Astrocyte (in vitro differentiated cells and primary cell): ENCODE data around the gene TNFSF8. TPM values are rescaled to one million over a fixed set of nuclear protein-coding genes. Genes with fewer than 3 reads are reported as not detected.

Experiments
- DNase-seq: peaks from one replicate; pipeline ENCODE4 v3.0.0-alpha.2; 2010; ENCODE audit warnings: low read depth
- FAIRE-seq: peaks from 2 replicates; lab custom pipeline; 2011; peaks lifted over from hg19 to GRCh38; lab: Jason Lieb, UNC
- H2AFZ ChIP-seq: 2 replicates; pipeline ENCODE4 v1.6.0; 2012; ENCODE audit warnings: low read depth, low read length, inconsistent platforms
- H3K27ac ChIP-seq: 2 replicates; pipeline ENCODE4 v1.5.1; 2011; ENCODE audit warnings: low read depth, low read length, inconsistent platforms
- H3K27me3 ChIP-seq: 2 replicates; pipeline ENCODE4 v1.6.0; 2011; ENCODE audit warnings: low read length, inconsistent platforms; ENCODE audit not compliant: insufficient read depth
- H3K36me3 ChIP-seq: 2 replicates; pipeline ENCODE4 v1.5.1; 2011; ENCODE audit warnings: low read length, inconsistent platforms; ENCODE audit not compliant: insufficient read depth
- H3K4me1 ChIP-seq: 2 replicates; pipeline ENCODE4 v1.5.1; 2011; ENCODE audit warnings: low read length, inconsistent platforms; ENCODE audit not compliant: insufficient read depth
- H3K4me2 ChIP-seq: 2 replicates; pipeline ENCODE4 v1.6.0; 2012; ENCODE audit warnings: low read length, inconsistent platforms
- H3K4me3 ChIP-seq: 2 replicates; pipeline ENCODE4 v1.5.1; 2011; ENCODE audit warnings: low read depth, mild to moderate bottlenecking, low read length, inconsistent platforms; ENCODE audit not compliant: insufficient read depth
- H3K79me2 ChIP-seq: 2 replicates; pipeline ENCODE4 v1.6.0; 2012; ENCODE audit warnings: mild to moderate bottlenecking, low read length, inconsistent platforms; ENCODE audit not compliant: insufficient read depth
- H3K9ac ChIP-seq: 2 replicates; pipeline ENCODE4 v1.6.0; 2012; ENCODE audit warnings: mild to moderate bottlenecking, low read length, inconsistent platforms
- H3K9me3 ChIP-seq: 2 replicates; pipeline ENCODE4 v1.5.1; 2012; ENCODE audit warnings: low read depth, mild to moderate bottlenecking, low read length, inconsistent platforms; ENCODE audit not compliant: insufficient read depth
- H4K20me1 ChIP-seq: 2 replicates; pipeline ENCODE4 v1.6.0; 2012; ENCODE audit warnings: low read length, inconsistent platforms; ENCODE audit not compliant: insufficient read depth
- H3K27ac Mint-ChIP-seq: one replicate; pipeline ENCODE4 v1.8.0; 2021; ENCODE audit warnings: mild to moderate bottlenecking, mixed read lengths; ENCODE audit not compliant: unreplicated experiment
- H3K27me3 Mint-ChIP-seq: one replicate; pipeline ENCODE4 v1.8.0; 2021; ENCODE audit warnings: low read depth, mixed read lengths; ENCODE audit not compliant: unreplicated experiment
- H3K36me3 Mint-ChIP-seq: one replicate; pipeline ENCODE4 v1.8.0; 2021; ENCODE audit warnings: low read depth, mixed read lengths; ENCODE audit not compliant: unreplicated experiment
- H3K4me1 Mint-ChIP-seq: one replicate; pipeline ENCODE4 v1.8.0; 2021; ENCODE audit warnings: low read depth, mixed read lengths; ENCODE audit not compliant: unreplicated experiment
- H3K4me3 Mint-ChIP-seq: one replicate; pipeline ENCODE4 v1.8.0; 2021; ENCODE audit warnings: mild to moderate bottlenecking, moderate library complexity, mixed read lengths; ENCODE audit not compliant: unreplicated experiment
- H3K9me3 Mint-ChIP-seq: one replicate; pipeline ENCODE4 v1.8.0; 2021; ENCODE audit warnings: mild to moderate bottlenecking, mixed read lengths; ENCODE audit not compliant: unreplicated experiment
- CTCF ChIP-seq: IDR thresholded peaks from 2 replicates; pipeline ENCODE4 v1.5.1; 2011; ENCODE audit warnings: low read depth, mild to moderate bottlenecking, inconsistent platforms, low read length, moderate library complexity; ENCODE audit not compliant: insufficient read depth
- EZH2 ChIP-seq: IDR thresholded peaks from 2 replicates; pipeline ENCODE4 v1.6.1; 2012; ENCODE audit warnings: mild to moderate bottlenecking, low read length, inconsistent platforms; ENCODE audit not compliant: insufficient read depth
- total RNA-seq: library from RNA; stranded (reverse); gene quantifications from 2 replicates; pipeline ENCODE4 v1.2.1, GENCODE V29; 2021

The TNFSF8 gene
- total RNA-seq, 1 donor from 2014 or later = not detected

- Histone ChIP-seq H2AFZ (no peak overlapping the region), H3K27me3 (no peaks in the 10 kb centered on the region), H3K4me2 (no peak overlapping the region), H3K4me3 (no peak overlapping the region), H3K36me3 (no peaks in the 10 kb centered on the region), H4K20me1 (no peaks in the 10 kb centered on the region), H3K27ac (no peak overlapping the region), H3K4me1 (peaks cover 10% of the 10 kb centered on the region), H3K79me2 (no peaks in the 10 kb centered on the region), H3K9ac (no peak overlapping the region), H3K9me3 (no peaks in the 10 kb centered on the region)
- TF ChIP-seq EZH2 (no peak), CTCF (no peak)
- FAIRE-seq = no peak
- H3K4me1 Mint-ChIP-seq = peaks cover 18% of the 10 kb centered on the region
- H3K27me3 Mint-ChIP-seq = peaks cover 15% of the 10 kb centered on the region
- no peak overlapping the region for H3K4me3 Mint-ChIP-seq
- no peak overlapping the region for H3K27ac Mint-ChIP-seq
- H3K9me3 Mint-ChIP-seq = no peaks in the 10 kb centered on the region
- no peaks in the 10 kb centered on the region for H3K36me3 Mint-ChIP-seq
- DNase-seq = no peak
Measured at GRCh38 chr9:114913217-114913616, 17.2 kb downstream of the TNFSF8 start.

- Mint-ChIP-seq H3K4me1 (peaks cover 25% of the 10 kb centered on the region), H3K36me3 (no peaks in the 10 kb centered on the region), H3K27me3 (peaks cover 5% of the 10 kb centered on the region), H3K9me3 (no peaks in the 10 kb centered on the region), H3K4me3 (no peak overlapping the region), H3K27ac (no peak overlapping the region)
- no peaks in the 10 kb centered on the region for H3K27me3 ChIP-seq
- H3K27ac ChIP-seq = no peak overlapping the region
- H3K4me1 ChIP-seq = peaks cover 15% of the 10 kb centered on the region
- no peak overlapping the region for H3K9ac ChIP-seq
- TF ChIP-seq CTCF (peak; percentile 85), EZH2 (no peak)
- no peak overlapping the region for H3K4me3 ChIP-seq
- no peak overlapping the region for H3K4me2 ChIP-seq
- H3K9me3 ChIP-seq = no peaks in the 10 kb centered on the region
- DNase-seq (peak; percentile 16), FAIRE-seq (peak; percentile 55)
- no peak overlapping the region for H2AFZ ChIP-seq
- no peaks in the 10 kb centered on the region for H3K36me3 ChIP-seq
- H4K20me1 ChIP-seq = no peaks in the 10 kb centered on the region
- no peaks in the 10 kb centered on the region for H3K79me2 ChIP-seq
Measured at GRCh38 chr9:114911167-114911821, 19.1 kb downstream of the TNFSF8 start.

DNA sequence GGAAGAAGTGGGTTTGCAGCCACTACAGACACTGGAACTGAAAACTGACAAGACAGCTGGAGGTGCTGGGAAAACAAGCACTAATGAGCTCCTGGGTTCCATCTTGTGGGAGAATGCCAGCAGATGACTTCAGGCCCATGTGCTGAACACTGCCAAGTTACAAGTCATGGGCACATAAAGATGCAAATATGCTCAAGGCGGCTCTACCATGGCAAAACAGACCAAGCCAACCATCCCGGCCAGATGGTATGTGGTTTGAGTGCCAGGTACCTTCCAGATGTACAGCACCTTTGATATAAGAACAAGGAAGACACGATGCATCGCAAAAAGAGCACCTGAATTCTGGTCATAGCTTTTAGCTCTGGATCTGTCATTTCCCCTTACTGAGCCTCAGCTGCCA is 19.9 kb downstream of the TNFSF8 start:
- Mint-ChIP-seq H3K27me3 (peaks cover 3% of the 10 kb centered on the region), H3K4me1 (peaks cover 25% of the 10 kb centered on the region), H3K36me3 (no peaks in the 10 kb centered on the region), H3K27ac (no peak overlapping the region), H3K4me3 (no peak overlapping the region), H3K9me3 (no peaks in the 10 kb centered on the region)
- peaks cover 15% of the 10 kb centered on the region for H3K4me1 ChIP-seq
- no peaks in the 10 kb centered on the region for H3K27me3 ChIP-seq
- H3K36me3 ChIP-seq = no peaks in the 10 kb centered on the region
- no peak for FAIRE-seq
- no peak overlapping the region for H2AFZ ChIP-seq
- H3K9ac ChIP-seq = no peak overlapping the region
- H3K4me3 ChIP-seq = no peak overlapping the region
- no peaks in the 10 kb centered on the region for H4K20me1 ChIP-seq
- no peak overlapping the region for H3K4me2 ChIP-seq
- no peak overlapping the region for H3K27ac ChIP-seq
- H3K9me3 ChIP-seq = no peaks in the 10 kb centered on the region
- TF ChIP-seq EZH2 (no peak), CTCF (no peak)
- no peak for DNase-seq
- H3K79me2 ChIP-seq = no peaks in the 10 kb centered on the region
